Astrocyte (in vitro differentiated cells and primary cell): Measurements from ENCODE around the gene PTPRK. TPM values are rescaled to one million over a fixed set of nuclear protein-coding genes. Genes with fewer than 3 reads are reported as not detected.

Source experiments
- DNase-seq: peaks from one replicate; pipeline ENCODE4 v3.0.0-alpha.2; 2010; ENCODE audit warnings: low read depth
- FAIRE-seq: peaks from 2 replicates; lab custom pipeline; 2011; peaks lifted over from hg19 to GRCh38; lab: Jason Lieb, UNC
- H2AFZ ChIP-seq: 2 replicates; pipeline ENCODE4 v1.6.0; 2012; ENCODE audit warnings: low read depth, low read length, inconsistent platforms
- H3K27ac ChIP-seq: 2 replicates; pipeline ENCODE4 v1.5.1; 2011; ENCODE audit warnings: low read depth, low read length, inconsistent platforms
- H3K27me3 ChIP-seq: 2 replicates; pipeline ENCODE4 v1.6.0; 2011; ENCODE audit warnings: low read length, inconsistent platforms; ENCODE audit not compliant: insufficient read depth
- H3K36me3 ChIP-seq: 2 replicates; pipeline ENCODE4 v1.5.1; 2011; ENCODE audit warnings: low read length, inconsistent platforms; ENCODE audit not compliant: insufficient read depth
- H3K4me1 ChIP-seq: 2 replicates; pipeline ENCODE4 v1.5.1; 2011; ENCODE audit warnings: low read length, inconsistent platforms; ENCODE audit not compliant: insufficient read depth
- H3K4me2 ChIP-seq: 2 replicates; pipeline ENCODE4 v1.6.0; 2012; ENCODE audit warnings: low read length, inconsistent platforms
- H3K4me3 ChIP-seq: 2 replicates; pipeline ENCODE4 v1.5.1; 2011; ENCODE audit warnings: low read depth, mild to moderate bottlenecking, low read length, inconsistent platforms; ENCODE audit not compliant: insufficient read depth
- H3K79me2 ChIP-seq: 2 replicates; pipeline ENCODE4 v1.6.0; 2012; ENCODE audit warnings: mild to moderate bottlenecking, low read length, inconsistent platforms; ENCODE audit not compliant: insufficient read depth
- H3K9ac ChIP-seq: 2 replicates; pipeline ENCODE4 v1.6.0; 2012; ENCODE audit warnings: mild to moderate bottlenecking, low read length, inconsistent platforms
- H3K9me3 ChIP-seq: 2 replicates; pipeline ENCODE4 v1.5.1; 2012; ENCODE audit warnings: low read depth, mild to moderate bottlenecking, low read length, inconsistent platforms; ENCODE audit not compliant: insufficient read depth
- H4K20me1 ChIP-seq: 2 replicates; pipeline ENCODE4 v1.6.0; 2012; ENCODE audit warnings: low read length, inconsistent platforms; ENCODE audit not compliant: insufficient read depth
- H3K27ac Mint-ChIP-seq: one replicate; pipeline ENCODE4 v1.8.0; 2021; ENCODE audit warnings: mild to moderate bottlenecking, mixed read lengths; ENCODE audit not compliant: unreplicated experiment
- H3K27me3 Mint-ChIP-seq: one replicate; pipeline ENCODE4 v1.8.0; 2021; ENCODE audit warnings: low read depth, mixed read lengths; ENCODE audit not compliant: unreplicated experiment
- H3K36me3 Mint-ChIP-seq: one replicate; pipeline ENCODE4 v1.8.0; 2021; ENCODE audit warnings: low read depth, mixed read lengths; ENCODE audit not compliant: unreplicated experiment
- H3K4me1 Mint-ChIP-seq: one replicate; pipeline ENCODE4 v1.8.0; 2021; ENCODE audit warnings: low read depth, mixed read lengths; ENCODE audit not compliant: unreplicated experiment
- H3K4me3 Mint-ChIP-seq: one replicate; pipeline ENCODE4 v1.8.0; 2021; ENCODE audit warnings: mild to moderate bottlenecking, moderate library complexity, mixed read lengths; ENCODE audit not compliant: unreplicated experiment
- H3K9me3 Mint-ChIP-seq: one replicate; pipeline ENCODE4 v1.8.0; 2021; ENCODE audit warnings: mild to moderate bottlenecking, mixed read lengths; ENCODE audit not compliant: unreplicated experiment
- CTCF ChIP-seq: IDR thresholded peaks from 2 replicates; pipeline ENCODE4 v1.5.1; 2011; ENCODE audit warnings: low read depth, mild to moderate bottlenecking, inconsistent platforms, low read length, moderate library complexity; ENCODE audit not compliant: insufficient read depth
- EZH2 ChIP-seq: IDR thresholded peaks from 2 replicates; pipeline ENCODE4 v1.6.1; 2012; ENCODE audit warnings: mild to moderate bottlenecking, low read length, inconsistent platforms; ENCODE audit not compliant: insufficient read depth
- total RNA-seq: library from RNA; stranded (reverse); gene quantifications from 2 replicates; pipeline ENCODE4 v1.2.1, GENCODE V29; 2021

The PTPRK gene
- total RNA-seq, 1 donor from 2014 or later: 159 TPM

DNA sequence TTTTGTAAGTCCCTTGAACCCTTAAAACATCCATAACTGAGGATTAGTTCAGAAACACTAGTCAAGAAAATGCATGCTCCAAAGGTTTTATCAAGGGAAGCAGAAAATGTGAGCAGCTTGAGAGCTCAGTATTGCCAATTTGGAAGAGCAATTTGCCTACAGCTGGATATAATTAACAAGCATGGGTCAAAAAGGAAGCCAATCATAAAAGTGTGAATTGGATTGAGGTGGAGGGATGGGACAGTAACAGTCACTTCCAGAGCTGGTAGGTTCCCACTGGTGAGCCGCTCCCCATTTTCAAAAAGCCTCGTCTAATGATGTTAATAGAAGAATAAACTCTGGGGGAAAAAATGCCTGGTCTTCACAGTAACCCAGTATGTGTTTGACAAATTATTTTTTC is 5.0 kb upstream of the PTPRK start:
- no peaks in the 10 kb centered on the region for H3K36me3 Mint-ChIP-seq
- Histone ChIP-seq H3K9me3 (no peaks in the 10 kb centered on the region), H3K9ac (no peak overlapping the region), H4K20me1 (no peaks in the 10 kb centered on the region), H3K27me3 (no peaks in the 10 kb centered on the region), H3K4me2 (no peak overlapping the region), H3K36me3 (no peaks in the 10 kb centered on the region), H3K79me2 (no peaks in the 10 kb centered on the region), H3K4me3 (no peak overlapping the region), H3K4me1 (peaks cover 9% of the 10 kb centered on the region), H2AFZ (no peak overlapping the region), H3K27ac (no peak overlapping the region)
- H3K27me3 Mint-ChIP-seq: no peaks in the 10 kb centered on the region
- no peak overlapping the region for H3K27ac Mint-ChIP-seq
- peaks cover 14% of the 10 kb centered on the region for H3K4me1 Mint-ChIP-seq
- DNase-seq (no peak), FAIRE-seq (no peak)
- H3K4me3 Mint-ChIP-seq: no peak overlapping the region
- no peaks in the 10 kb centered on the region for H3K9me3 Mint-ChIP-seq
- no peak for TF ChIP-seq EZH2
- TF ChIP-seq CTCF: no peak

- Mint-ChIP-seq H3K36me3 (no peaks in the 10 kb centered on the region), H3K9me3 (no peaks in the 10 kb centered on the region), H3K4me3 (peak overlapping the region; percentile 96), H3K4me1 (peaks cover 20% of the 10 kb centered on the region), H3K27ac (peak overlapping the region; percentile 99), H3K27me3 (no peaks in the 10 kb centered on the region)
- no peaks in the 10 kb centered on the region for H3K36me3 ChIP-seq
- peaks cover 23% of the 10 kb centered on the region for H3K4me1 ChIP-seq
- no peaks in the 10 kb centered on the region for H3K9me3 ChIP-seq
- peak overlapping the region; percentile 90 for H3K4me3 ChIP-seq
- peak overlapping the region; percentile 100 for H3K27ac ChIP-seq
- H3K79me2 ChIP-seq: peaks cover 40% of the 10 kb centered on the region
- FAIRE-seq (peak; percentile 34), DNase-seq (no peak)
- H3K27me3 ChIP-seq: no peaks in the 10 kb centered on the region
- peak overlapping the region; percentile 82 for H3K4me2 ChIP-seq
- TF ChIP-seq EZH2 (no peak), CTCF (no peak)
- peak overlapping the region; percentile 99 for H3K9ac ChIP-seq
- peaks cover 22% of the 10 kb centered on the region for H4K20me1 ChIP-seq
- H2AFZ ChIP-seq: peak overlapping the region; percentile 85
These were observed 858 bp upstream of the PTPRK start for GRCh38 chr6:128521282-128521632.

DNA sequence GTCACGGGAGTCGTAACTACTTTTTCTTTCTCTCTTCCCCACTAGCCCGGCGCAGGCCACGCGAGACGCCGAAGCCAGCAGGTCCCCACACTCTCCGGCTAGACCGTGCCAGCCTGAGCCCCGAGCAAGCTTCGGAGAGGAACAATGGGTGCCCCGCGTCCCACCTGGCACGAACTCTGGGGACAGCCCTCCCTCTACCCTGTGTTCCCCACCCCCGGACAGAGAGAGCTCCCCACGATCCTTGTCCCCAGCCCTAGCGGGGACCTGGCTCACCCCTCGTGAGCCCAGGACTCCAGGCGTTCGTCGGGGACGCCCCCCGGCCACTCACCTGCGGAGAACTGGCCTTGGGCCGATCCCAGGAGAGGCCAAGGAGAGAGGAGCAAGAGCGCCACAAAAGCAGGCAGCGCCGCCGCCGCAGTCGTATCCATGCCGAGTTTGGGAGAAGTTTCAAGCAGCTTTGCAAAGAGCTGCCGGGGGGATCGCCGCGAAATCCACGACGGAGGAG is 416 bp downstream of the PTPRK start:
- peak overlapping the region; percentile 90 for H3K4me3 ChIP-seq
- Mint-ChIP-seq H3K4me3 (peak overlapping the region; percentile 99), H3K27ac (peak overlapping the region; percentile 97), H3K9me3 (no peaks in the 10 kb centered on the region), H3K36me3 (no peaks in the 10 kb centered on the region), H3K4me1 (peaks cover 32% of the 10 kb centered on the region), H3K27me3 (no peaks in the 10 kb centered on the region)
- peaks cover 35% of the 10 kb centered on the region for H4K20me1 ChIP-seq
- no peaks in the 10 kb centered on the region for H3K27me3 ChIP-seq
- H3K36me3 ChIP-seq: no peaks in the 10 kb centered on the region
- TF ChIP-seq EZH2: no peak
- no peak for TF ChIP-seq CTCF
- peak overlapping the region; percentile 100 for H3K27ac ChIP-seq
- no peaks in the 10 kb centered on the region for H3K9me3 ChIP-seq
- peak overlapping the region; percentile 99 for H3K9ac ChIP-seq
- peaks cover 53% of the 10 kb centered on the region for H3K79me2 ChIP-seq
- FAIRE-seq: no peak
- H2AFZ ChIP-seq: peak overlapping the region; percentile 60
- H3K4me2 ChIP-seq: peak overlapping the region; percentile 94
- DNase-seq: peak; percentile 56
- peaks cover 34% of the 10 kb centered on the region for H3K4me1 ChIP-seq
